Umbilical cord (tissue), 2 donors: Measurements from ENCODE around the gene PEA15. TPM values are rescaled to one million over a fixed set of nuclear protein-coding genes. Genes with fewer than 3 reads are reported as not detected.
A peak's percentile ranks its signal among the peaks of the same experiment; 100 is the strongest.

Experiments used
- DNase-seq: peaks from one replicate; pipeline ENCODE4 v3.0.0-alpha.2; 2015; ENCODE audit warnings: low spot score
- total RNA-seq: library from RNA; depleted of rRNA; stranded (reverse); fragments of >200 nt; gene quantifications from one replicate; pipeline ENCODE4 v1.2.3, GENCODE V29; 2014; ENCODE audit warnings: low replicate concordance; ENCODE audit not compliant: insufficient read depth

Gene PEA15, protein sequence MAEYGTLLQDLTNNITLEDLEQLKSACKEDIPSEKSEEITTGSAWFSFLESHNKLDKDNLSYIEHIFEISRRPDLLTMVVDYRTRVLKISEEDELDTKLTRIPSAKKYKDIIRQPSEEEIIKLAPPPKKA
- total RNA-seq = 55.6 TPM

DNA sequence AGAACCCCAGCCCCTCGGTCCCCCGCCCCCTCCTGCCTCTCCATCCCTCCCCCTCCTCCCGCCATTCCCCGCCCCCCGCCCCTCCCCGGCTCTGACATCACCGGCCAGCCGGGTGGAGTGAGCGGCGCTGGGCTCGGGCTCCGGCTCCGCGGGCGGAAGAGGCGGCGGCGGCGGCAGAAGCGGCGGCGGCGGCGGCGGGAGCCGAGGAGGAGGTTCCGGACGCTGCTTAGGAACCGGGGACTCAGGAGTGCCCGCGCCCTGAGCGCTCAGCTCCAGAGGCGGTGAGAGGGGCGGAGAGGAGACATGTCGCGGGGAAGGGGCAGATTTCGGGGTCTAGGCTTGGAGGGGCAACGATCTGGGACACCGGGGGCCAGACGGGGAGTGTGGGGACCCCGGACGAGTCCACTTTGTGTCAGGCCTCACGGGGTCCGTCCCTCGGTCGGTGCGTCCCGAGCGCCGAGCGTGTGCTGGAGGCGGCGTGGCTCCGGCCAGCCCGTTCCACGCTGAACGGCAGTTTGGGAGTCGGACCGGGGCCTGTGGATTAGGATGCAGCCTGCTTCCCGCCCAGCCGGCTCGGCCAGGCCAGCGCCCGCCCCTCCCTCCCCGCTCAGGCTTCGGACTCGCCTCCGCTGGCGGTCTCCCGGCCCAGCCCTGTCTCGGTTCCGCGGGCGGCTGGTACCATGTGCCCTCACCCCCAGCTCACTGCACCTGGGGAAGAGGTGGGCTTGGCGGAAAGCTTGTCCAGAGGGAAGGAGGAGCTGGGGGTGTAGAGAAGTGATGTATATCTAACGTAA lies at the start of gene PEA15:
TSS of gene PEA15 (plus strand) at position 143 of the 794 bp plus-strand sequence. CDS start 6,161 bp downstream, outside the sequence.
- DNase-seq = peak; percentile 79

DNA sequence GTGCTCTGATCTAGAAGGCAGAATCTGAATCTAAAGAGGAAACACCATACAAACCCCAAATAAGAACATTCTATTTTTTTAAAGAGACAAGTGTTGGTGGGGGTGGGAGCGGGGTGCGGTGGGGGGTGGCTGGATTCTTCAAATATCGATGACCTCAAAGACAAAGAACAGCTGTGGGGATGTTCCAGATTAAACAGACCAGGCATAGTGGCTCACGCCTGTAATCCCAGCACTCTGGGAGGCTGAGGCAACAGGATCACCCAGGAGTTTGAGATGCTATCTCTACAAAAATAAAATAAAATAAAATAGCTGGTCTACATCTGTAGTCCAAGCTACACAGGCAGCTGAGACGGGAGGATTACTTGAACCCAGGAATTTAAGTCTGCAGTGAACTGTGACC lies 48.8 kb upstream of the PEA15 start:
- DNase-seq = no peak

DNA sequence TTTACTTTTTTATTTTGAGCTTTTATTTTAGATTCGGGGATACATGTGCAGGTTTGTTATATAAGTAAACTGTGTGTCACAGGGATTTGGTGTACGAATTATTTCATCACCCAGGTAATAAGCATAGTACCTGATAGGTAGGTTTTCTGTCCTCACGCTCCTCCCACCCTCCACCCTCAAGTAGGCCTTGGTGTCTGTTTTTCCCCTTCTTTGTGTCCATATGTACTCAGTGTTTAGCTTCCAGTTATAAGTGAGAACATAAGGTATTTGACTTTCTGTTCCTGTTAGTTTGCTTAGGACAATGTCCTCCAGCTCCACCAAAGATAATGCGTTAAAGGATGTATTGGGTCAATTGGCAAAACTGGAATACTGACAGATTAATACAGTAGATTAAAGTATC lies 48.0 kb upstream of the PEA15 start:
- DNase-seq = no peak

DNA sequence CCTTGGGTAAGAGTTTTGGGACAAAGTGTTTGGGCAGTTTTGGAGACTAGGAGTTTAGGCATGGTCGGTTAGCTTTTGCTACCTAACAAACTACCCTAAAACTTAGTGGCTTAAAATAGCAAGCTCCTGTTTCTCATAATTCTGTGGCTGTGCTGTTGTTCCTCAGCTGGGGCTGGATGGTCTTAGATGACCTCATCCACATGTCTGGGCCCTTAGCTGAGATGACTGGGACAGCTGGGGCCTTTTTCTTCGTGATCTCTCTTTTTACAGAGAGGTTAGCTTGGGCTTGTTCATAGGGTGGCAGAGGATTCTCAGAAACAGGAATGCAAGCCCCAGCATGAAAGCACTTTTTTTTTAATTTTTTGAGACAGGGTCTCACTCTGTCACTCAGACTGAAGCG lies 47.2 kb upstream of the PEA15 start:
- peak; percentile 21 for DNase-seq

DNA sequence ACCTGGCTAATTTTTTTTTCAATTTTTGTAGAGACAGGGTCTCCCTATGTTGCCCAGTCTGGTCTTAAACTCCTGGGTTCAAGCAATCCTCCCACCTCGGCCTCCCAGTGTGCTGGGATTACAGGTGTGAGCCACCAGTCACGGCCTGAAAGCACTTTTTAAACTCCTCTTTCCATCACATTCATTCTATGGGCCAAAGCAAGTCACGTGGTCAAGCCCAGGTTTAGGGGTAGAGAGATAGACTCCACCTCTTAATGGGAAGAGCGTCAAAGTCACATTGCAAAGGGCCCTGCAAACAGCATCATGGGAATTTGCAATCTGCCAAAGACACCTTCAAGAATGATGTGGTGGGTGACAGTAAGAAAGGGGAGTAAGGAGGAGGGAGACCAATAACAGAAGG lies 46.6 kb upstream of the PEA15 start:
- no peak for DNase-seq

DNA sequence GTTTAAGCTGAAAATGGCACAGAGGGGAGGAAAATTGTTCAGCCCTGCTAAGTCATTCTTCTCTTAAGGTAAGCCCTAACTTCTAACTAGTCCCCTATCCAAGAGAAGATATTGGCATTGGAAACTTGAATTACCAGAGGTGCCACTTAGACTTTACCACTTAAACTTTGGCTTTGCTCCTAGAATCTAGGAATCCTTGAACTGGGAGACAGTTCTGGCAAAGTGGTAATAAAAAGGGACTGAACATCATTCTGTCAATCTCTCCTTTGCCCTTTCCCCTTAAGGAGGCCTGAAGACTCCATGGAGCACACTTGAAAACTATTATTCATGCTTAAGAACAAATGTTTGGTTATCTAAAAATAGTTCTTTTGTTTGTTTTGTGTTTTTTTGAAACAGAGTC lies 45.3 kb upstream of the PEA15 start:
- DNase-seq = no peak

DNA sequence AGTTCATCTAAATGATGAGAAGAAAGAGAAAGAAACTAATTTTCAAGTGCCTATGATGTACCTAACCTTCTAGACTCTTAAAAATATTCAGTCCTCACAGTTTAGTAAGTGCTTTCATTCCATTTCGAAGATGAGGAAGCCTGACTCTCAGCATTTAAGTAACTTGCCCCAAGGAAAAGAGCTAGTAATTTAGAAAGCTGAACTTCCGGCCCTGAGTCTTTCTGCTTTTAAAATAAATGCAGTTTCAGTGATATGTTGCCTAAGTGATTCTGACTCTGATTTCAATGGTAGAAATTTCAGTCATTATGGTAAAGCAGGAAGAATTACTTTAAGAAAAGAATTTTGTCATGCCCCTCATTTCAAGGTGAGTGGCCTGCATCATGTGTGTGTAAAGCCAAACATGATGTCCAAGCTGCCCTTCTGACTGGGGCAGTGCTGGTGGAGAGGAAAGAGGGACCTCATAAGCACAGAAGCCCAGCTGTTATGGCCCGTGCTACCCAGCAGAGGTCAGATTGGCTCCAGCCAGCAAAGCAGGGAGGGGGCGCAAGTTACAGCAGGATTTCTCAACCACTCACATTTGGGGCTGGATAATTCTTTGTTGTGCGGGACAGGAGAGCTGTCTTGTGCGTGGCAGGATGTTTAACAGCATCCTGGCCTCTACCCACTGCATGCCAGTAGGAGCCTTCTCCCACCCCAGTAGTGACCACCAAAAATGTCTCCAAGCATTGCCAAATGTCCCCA lies 43.0 kb upstream of the PEA15 start:
- peak; percentile 45 for DNase-seq

DNA sequence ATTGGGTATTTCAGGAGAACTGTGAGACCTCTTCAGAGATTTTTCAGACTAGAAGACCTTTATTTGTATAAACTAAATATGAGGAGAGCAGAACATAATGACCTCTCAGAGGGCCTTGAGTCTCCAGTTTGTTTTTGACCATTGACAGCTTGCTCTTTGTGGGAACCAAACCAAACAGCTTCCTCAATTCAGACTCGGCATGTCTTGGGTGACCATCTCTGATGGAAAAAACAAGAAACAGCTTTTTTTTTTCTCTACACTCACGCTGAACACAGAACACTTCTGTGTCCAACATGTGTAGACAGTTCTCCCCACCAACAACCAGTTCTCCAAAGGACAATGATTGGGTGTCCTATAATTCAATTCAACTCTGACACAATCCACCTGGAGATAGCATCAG lies 42.3 kb upstream of the PEA15 start:
- no peak for DNase-seq

DNA sequence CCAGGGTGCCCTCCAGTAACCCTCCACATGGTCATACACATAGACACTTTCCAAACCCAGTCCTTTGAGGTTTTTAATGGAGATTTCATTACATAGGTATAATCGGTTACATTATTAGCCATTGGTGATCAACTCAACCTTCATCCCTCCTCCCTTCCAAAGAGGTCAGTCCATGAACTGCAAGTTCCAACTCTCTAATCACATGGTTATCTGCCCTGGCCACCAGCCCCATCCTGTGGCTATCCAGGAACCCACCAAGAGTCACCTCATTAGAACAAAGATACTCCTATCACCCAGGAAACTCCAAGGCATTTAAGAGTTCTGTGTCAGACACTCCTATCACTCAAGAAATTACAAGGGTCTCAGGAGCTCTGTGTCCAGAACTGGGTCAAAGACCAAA lies 41.6 kb upstream of the PEA15 start:
- DNase-seq = no peak

DNA sequence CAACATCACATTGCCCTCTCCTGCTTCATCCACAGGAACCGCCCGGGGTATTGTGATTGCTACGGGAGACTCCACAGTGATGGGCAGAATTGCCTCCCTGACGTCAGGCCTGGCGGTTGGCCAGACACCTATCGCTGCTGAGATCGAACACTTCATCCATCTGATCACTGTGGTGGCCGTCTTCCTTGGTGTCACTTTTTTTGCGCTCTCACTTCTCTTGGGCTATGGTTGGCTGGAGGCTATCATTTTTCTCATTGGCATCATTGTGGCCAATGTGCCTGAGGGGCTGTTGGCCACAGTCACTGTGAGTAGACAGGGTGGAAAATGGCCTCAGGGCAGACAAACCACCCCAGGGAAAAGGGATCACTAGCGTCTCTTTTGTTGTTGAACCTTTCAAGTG lies 41.1 kb upstream of the PEA15 start:
- no peak for DNase-seq

DNA sequence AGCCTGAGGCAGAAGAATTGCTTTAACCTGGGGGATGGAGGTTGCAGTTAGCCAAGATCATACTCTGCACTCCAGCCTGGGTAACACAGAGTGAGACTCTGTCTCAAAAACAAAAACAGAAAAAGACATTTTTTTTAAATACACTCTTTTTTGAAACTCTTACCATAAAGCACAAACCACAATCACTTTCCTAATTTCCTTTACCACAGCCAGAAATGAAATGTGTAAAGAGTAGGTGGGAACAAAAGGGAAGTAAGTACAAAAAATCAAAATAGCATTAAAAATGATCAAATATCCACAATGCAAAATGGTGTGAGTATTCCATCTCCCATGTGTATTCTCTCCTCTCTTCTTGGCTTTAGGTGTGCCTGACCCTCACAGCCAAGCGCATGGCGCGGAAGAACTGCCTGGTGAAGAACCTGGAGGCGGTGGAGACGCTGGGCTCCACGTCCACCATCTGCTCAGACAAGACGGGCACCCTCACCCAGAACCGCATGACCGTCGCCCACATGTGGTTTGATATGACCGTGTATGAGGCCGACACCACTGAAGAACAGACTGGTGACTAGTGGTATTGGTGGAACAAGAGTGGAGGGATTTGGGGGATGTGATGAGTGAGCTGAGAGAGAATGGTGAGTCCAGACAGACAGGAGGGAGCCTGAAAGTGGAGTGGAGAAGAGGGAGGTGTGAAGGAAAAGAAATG lies 38.9 kb upstream of the PEA15 start:
- no peak for DNase-seq

DNA sequence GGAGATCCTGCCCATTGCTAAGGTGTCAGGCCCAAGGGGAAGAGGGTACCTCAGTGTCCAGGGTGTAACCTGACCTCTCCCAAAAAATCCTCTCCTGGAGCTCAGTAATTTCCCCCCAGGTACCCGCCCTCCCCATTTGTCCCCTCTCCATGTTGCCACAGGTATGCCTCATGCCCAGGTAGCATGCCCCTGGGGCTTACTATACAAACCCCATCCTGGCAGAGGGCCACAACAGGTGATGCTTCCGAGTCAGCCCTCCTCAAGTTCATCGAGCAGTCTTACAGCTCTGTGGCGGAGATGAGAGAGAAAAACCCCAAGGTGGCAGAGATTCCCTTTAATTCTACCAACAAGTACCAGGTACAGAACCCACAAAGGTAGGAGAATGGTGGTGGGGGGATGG lies 38.1 kb upstream of the PEA15 start:
- no peak for DNase-seq

DNA sequence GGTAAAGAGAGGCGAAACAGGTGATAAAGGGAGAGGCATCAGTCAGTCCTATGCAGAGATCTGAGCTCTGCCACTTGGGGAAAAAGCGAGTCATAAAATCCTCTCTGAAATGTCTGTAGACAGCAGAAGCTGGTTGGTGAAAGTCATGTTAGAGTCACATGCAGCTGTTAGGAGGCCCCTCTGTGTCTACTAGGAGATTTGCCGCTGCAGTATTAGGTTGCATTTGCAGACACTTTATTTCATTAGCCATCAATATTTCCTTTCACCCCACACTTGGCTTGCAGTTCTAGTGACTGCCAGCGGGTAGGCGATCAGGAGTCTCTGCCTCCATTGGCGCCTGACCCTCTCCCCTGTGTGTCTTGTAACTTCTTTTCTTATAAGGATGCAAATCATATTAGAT lies 37.6 kb upstream of the PEA15 start:
- DNase-seq = no peak

DNA sequence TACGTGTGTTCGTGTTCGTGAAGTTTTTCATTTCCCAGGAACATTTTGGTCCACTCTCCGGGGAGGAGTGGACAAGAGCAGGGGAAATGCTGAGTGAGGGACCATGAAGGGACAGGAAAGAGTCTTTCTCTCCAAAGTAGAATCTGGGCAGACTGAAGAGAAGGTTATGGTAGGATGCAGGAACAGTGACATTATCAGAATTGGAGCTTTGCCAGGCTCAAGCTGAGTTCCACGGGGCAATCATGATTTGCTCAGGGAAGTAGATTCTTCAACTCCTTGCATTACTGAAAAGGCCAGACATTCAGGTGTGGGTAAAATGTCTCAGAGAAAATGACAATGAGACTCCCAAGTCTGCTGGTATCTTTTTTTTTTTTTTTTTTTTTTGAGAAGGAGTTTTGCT lies 37.2 kb upstream of the PEA15 start:
- DNase-seq = no peak

DNA sequence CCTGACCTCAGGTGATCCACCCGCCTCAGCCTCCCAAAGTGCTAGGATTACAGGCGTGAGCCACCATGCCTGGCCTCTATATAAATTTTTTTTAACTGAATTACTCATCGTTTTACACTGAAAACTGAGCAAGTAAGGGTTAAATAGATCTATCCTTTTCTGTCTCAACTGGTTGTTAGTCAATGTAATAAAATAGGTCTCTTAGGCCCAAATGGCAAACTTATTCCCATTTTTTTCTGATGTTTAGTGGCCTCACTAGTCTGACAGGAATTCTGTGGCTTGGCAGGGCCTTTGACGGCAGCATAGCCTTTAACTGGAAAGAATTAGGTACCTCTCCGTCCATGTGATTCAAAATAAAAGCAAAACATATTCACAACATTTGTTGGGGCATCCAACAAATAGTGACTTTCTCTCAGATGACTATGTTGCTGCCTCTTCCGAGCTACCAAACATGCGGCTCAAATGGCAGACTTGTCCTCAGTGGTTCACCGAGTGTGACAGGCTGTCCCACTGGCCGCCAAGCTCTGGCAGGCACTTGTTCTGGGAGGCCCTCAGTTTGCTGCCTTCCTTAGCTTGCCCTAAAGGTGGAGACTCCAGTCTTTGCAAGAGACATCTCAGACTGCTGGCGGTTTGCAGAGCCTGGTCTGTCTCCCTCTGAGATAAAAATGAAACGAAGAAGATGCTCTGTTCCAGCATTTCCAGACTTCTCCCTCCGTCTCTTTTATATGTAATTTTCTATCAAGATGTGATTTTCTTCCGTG lies 36.4 kb upstream of the PEA15 start:
- peak; percentile 42 for DNase-seq

DNA sequence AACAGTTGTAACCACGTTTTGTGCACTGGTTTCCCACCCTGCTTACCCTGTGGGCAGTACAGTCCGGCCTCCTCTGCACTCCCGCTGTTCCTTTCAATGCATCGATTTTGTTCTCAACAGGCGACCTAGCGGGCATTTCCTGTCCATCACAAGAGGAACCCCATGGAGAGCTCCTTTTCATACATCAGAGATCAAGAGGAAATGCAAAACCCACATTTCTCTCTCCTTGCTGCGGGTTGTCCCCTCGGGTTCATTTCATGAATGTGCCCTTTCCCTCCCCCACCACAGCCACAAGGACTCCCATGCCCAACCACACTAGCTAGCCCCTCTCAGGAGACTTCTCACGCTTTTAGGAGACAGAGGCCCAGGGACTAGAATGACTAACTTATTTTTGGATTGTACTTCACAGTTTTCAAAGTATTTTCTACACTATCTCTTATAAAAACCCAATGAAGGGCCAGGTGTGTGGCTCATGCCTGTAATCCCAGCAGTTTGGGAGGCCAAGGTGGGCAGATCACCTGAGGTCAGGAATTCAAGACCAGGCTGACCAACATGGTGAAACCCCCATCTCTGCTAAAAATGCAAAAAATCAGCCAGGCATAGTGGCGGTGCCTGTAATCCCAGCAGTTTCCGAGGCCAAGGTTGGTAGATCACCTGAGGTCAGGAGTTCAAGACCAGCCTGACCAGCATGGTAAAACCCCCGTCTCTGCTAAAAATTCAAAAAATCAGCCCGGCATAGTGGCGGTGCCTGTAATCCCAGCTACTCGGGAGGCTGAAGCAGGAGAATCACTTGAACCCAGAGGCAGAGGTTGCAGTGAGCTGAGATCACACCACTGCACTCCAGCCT lies 35.4 kb upstream of the PEA15 start:
- no peak for DNase-seq

DNA sequence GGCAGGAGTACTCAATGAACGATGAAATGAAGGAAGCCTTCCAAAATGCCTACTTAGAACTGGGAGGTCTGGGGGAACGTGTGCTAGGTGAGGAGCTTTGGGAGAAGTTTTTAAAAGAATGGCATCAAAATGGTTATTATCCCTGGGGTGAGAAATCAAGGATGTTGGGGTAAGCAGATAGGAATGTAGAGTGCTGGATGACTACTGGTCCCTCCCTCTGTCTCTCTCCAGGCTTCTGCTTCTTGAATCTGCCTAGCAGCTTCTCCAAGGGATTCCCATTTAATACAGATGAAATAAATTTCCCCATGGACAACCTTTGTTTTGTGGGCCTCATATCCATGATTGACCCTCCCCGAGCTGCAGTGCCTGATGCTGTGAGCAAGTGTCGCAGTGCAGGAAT lies 33.8 kb upstream of the PEA15 start:
- no peak for DNase-seq

DNA sequence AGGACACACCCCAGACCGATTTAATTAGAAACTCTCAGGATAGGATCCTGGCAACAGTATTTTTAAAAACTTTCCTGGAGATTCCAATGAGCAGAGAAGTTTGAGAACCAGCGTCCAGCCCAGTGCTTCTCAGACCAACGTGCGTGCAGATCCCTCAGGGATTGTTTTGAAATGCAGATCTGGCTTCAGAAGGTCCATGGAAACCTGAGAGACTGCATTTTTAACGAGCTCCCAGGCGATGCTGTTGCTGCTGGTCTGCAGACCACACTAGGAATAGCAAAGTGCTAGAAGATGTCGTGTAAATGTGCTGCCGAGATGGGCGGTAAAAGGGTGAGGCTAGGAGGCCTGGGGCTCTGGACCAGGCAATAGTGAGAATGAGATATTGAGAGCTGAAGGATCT lies 33.2 kb upstream of the PEA15 start:
- DNase-seq = no peak

DNA sequence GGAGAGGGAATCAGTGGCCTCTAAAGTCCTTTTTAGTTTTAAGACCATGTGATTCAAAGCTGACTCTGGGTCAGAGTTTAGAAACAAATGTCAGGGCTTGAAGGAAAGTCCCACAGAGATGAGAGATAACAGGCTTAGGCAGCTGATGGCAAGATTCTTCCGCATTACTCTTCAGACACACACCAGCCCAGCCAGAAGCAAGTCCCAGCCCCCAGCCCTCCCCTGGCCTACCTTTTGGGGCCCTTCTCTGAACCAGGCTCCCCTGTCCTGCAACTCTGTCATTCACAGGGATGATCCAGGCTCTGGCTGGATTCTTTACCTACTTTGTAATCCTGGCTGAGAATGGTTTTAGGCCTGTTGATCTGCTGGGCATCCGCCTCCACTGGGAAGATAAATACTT lies 28.0 kb upstream of the PEA15 start:
- peak; percentile 75 for DNase-seq

DNA sequence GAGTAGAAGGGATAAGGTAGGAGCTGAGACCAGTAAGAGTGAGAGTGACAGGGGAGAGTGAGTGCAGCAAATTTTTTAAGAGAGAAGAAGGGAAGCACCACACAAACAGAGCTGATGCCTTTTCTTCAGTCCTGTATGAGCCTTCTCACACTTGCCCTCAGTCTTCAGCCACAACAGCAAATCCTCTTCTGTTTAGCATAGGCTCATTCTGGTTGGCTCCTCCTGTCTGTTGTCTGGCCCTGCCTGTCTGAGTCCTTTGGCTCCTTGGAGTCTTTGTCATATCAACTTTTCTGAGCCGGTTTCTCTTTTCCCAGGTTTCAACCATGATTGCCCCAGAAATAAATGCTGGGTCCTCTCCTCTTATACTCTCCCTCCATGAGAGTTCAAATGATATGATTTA lies 27.5 kb upstream of the PEA15 start:
- no peak for DNase-seq

DNA sequence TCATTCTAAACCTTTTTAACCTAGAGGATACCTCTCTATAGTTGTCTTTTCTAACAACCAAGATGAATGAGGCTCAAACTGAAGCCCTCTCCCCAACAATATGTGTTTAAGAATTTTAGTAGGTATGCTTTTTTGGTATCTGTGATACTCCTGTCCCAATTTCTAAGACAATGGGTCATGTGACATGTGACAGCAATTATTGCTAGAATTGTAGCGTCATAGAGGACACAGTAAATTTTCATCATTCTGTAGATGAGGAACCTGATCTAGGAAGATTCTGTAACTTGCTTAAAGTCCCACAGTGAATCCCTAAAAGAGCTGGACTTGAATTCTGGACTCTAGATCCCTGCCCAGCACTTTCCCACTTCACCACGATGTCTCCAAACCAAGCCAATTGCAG lies 26.5 kb upstream of the PEA15 start:
- DNase-seq = no peak
